Tibial nerve (tissue), 4 donors: ENCODE results near the gene CDC25B.

Experiments
- EP300 ChIP-seq, 2 donors: sonication (generic); formaldehyde crosslinking; IDR thresholded peaks; one replicate each; pipeline ENCODE4 v1.6.1; 2017; ENCODE audit warnings: antibody characterized with exemption in 2 of 2, mild to moderate bottlenecking in 1 of 2
- POLR2A ChIP-seq, 2 donors: fragments of 450-650 bp; IDR thresholded peaks; one replicate each; pipeline ENCODE4 v1.6.1; 2017; ENCODE audit warnings: antibody characterized with exemption in 2 of 2, mild to moderate bottlenecking in 2 of 2, moderate library complexity in 2 of 2
- TF ChIP-seq, protein P1 (sequence below), 5 experiments: fragments of 200-600 bp in 3 of 5; fragments of 450-650 bp in 2 of 5; sonication (generic) in 3 of 5; IDR thresholded peaks; one replicate each; pipeline ENCODE4 v1.5.1; 2016 to 2019; ENCODE audit warnings: antibody characterized with exemption in 5 of 5, mild to moderate bottlenecking in 3 of 5, moderate library complexity in 2 of 5

DNA sequence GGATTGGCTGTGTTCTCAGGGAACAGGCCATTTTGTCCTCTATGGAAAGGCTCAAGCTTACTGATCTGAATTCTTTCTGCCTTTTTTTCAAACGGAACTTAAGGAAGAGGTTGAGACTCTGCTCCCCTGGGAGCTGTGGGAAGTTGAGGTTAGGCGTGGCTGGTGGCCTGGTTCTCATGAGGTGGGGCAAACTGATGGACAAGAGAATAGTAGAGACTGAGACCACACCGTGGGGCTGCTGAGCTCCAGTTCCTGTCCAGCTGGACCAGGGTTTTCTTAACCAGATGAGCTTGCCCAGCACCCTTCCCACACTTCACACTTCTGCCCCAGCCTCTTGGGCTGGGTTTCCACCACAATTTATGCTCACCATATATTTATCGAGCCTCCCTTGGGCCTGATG is 30.3 kb downstream of the CDC25B start:
- TF ChIP-seq, protein P1, sequence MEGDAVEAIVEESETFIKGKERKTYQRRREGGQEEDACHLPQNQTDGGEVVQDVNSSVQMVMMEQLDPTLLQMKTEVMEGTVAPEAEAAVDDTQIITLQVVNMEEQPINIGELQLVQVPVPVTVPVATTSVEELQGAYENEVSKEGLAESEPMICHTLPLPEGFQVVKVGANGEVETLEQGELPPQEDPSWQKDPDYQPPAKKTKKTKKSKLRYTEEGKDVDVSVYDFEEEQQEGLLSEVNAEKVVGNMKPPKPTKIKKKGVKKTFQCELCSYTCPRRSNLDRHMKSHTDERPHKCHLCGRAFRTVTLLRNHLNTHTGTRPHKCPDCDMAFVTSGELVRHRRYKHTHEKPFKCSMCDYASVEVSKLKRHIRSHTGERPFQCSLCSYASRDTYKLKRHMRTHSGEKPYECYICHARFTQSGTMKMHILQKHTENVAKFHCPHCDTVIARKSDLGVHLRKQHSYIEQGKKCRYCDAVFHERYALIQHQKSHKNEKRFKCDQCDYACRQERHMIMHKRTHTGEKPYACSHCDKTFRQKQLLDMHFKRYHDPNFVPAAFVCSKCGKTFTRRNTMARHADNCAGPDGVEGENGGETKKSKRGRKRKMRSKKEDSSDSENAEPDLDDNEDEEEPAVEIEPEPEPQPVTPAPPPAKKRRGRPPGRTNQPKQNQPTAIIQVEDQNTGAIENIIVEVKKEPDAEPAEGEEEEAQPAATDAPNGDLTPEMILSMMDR (IDR thresholded peaks at IDR 0.05): no peak
- TF ChIP-seq POLR2A (IDR thresholded peaks at IDR 0.05) (no peak), EP300 (IDR thresholded peaks at IDR 0.05) (no peak)
